Measurements from ENCODE around the gene UPK2.
"Not testable (repeated sequence)": the region's sequence is repeated elsewhere in the genome, so short reads cannot be mapped to it uniquely, and the experiment has no call there.

UPK2 gene

GRCh38 chr11:118973985-118974384 lies 17.9 kb downstream of the UPK2 start:
- no peaks in the 10 kb centered on the region for H3K9me3 ChIP-seq (ENCODE audit: control insufficient read depth, insufficient read depth, low read depth, low read length)
- H3K27ac ChIP-seq (ENCODE audit: low read depth, low read length): no peak overlapping the region
- no peaks in the 10 kb centered on the region for H3K36me3 ChIP-seq (ENCODE audit: control insufficient read depth, insufficient read depth, low read length)
- H3K4me1 ChIP-seq (ENCODE audit: control insufficient read depth, insufficient read depth, low read length): no peaks in the 10 kb centered on the region
- no peak overlapping the region for H3K4me3 ChIP-seq (ENCODE audit: low read depth, low read length)
- H3K27me3 ChIP-seq (ENCODE audit: control insufficient read depth, insufficient read depth, low read length): 0 out of 2 replicates have a peak, but pooled peaks cover 6% of the 10 kb centered on the region
- H3K9ac ChIP-seq (ENCODE audit: low read length): no peak overlapping the region

GRCh38 chr11:118975771-118976709 lies 19.9 kb downstream of the UPK2 start:
- Histone ChIP-seq H3K9me3 (ENCODE audit: control insufficient read depth, insufficient read depth, low read depth, low read length) (no peaks in the 10 kb centered on the region), H3K36me3 (ENCODE audit: control insufficient read depth, insufficient read depth, low read length) (no peaks in the 10 kb centered on the region), H3K9ac (ENCODE audit: low read length) (no peak overlapping the region), H3K27me3 (ENCODE audit: control insufficient read depth, insufficient read depth, low read length) (peaks cover 6% of the 10 kb centered on the region; the same call in 1 of the 2 replicates), H3K27ac (ENCODE audit: low read depth, low read length) (no peak overlapping the region), H3K4me1 (ENCODE audit: control insufficient read depth, insufficient read depth, low read length) (peaks cover 16% of the 10 kb centered on the region), H3K4me3 (ENCODE audit: low read depth, low read length) (no peak overlapping the region)

DNA sequence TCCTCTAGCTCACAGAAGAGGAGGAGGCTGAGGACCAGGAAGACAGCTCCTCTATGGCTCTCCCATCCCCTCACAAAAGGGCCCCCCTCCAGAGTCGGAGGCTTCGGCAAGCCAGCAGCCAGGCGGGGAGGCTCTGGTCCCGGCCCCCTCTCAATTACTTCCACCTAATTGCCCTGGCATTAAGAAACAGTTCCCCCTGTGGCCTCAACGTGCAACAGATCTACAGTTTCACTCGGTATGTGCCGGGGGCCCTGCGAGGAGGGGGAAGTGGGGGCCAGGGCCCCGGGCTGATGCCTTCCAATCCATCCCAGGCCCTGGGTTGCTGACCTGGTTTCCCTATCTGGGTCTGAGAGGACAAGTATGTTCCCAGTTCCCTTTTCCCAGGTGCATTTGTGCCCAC lies 23.3 kb downstream of the UPK2 start:
- Histone ChIP-seq H3K9me3 (ENCODE audit: control insufficient read depth, insufficient read depth, low read depth, low read length) (no peaks in the 10 kb centered on the region), H3K27ac (ENCODE audit: low read depth, low read length) (no peak overlapping the region), H3K27me3 (ENCODE audit: control insufficient read depth, insufficient read depth, low read length) (peaks cover 6% of the 10 kb centered on the region; the same call in 1 of the 2 replicates)

GRCh38 chr11:118980191-118980881 lies 24.2 kb downstream of the UPK2 start:
- H3K4me1 ChIP-seq (ENCODE audit: control insufficient read depth, insufficient read depth, low read length): peaks cover 16% of the 10 kb centered on the region
- peaks cover 6% of the 10 kb centered on the region; the same call in 1 of the 2 replicates for H3K27me3 ChIP-seq (ENCODE audit: control insufficient read depth, insufficient read depth, low read length)
- no peak overlapping the region for H3K27ac ChIP-seq (ENCODE audit: low read depth, low read length)
- H3K9ac ChIP-seq (ENCODE audit: low read length): no peak overlapping the region
- no peaks in the 10 kb centered on the region for H3K9me3 ChIP-seq (ENCODE audit: control insufficient read depth, insufficient read depth, low read depth, low read length)
- peak overlapping the region; percentile 27; the same call in 1 of the 2 replicates for H3K4me3 ChIP-seq (ENCODE audit: low read depth, low read length)
- no peaks in the 10 kb centered on the region for H3K36me3 ChIP-seq (ENCODE audit: control insufficient read depth, insufficient read depth, low read length)

More for the DNA sequence above, 23.3 kb downstream of the UPK2 start:
- Histone ChIP-seq H3K9ac (ENCODE audit: low read length) (no peak overlapping the region), H3K4me1 (ENCODE audit: control insufficient read depth, insufficient read depth, low read length) (peaks cover 16% of the 10 kb centered on the region), H3K36me3 (ENCODE audit: control insufficient read depth, insufficient read depth, low read length) (no peaks in the 10 kb centered on the region), H3K4me3 (ENCODE audit: low read depth, low read length) (no peak overlapping the region)

- not testable (repeated sequence) for H3K36me3 ChIP-seq (ENCODE audit: control insufficient read depth, insufficient read depth, low read length); H3K9me3 ChIP-seq (ENCODE audit: control insufficient read depth, insufficient read depth, low read depth, low read length); H3K9ac ChIP-seq (ENCODE audit: low read length); H3K4me3 ChIP-seq (ENCODE audit: low read depth, low read length); H3K27me3 ChIP-seq (ENCODE audit: control insufficient read depth, insufficient read depth, low read length); H3K27ac ChIP-seq (ENCODE audit: low read depth, low read length)
- H3K4me1 ChIP-seq (ENCODE audit: control insufficient read depth, insufficient read depth, low read length): peaks cover 13% of the 10 kb centered on the region
These were observed 28.2 kb downstream of the UPK2 start for GRCh38 chr11:118984337-118984736.

GRCh38 chr11:118984825-118985224 lies 28.7 kb downstream of the UPK2 start:
- H3K27me3 ChIP-seq (ENCODE audit: control insufficient read depth, insufficient read depth, low read length): no peaks in the 10 kb centered on the region; the same call in 1 of the 2 replicates
- no peak overlapping the region for H3K27ac ChIP-seq (ENCODE audit: low read depth, low read length)
- H3K4me1 ChIP-seq (ENCODE audit: control insufficient read depth, insufficient read depth, low read length): peaks cover 10% of the 10 kb centered on the region
- H3K4me3 ChIP-seq (ENCODE audit: low read depth, low read length): no peak overlapping the region
- H3K9ac ChIP-seq (ENCODE audit: low read length): no peak overlapping the region
- no peaks in the 10 kb centered on the region for H3K9me3 ChIP-seq (ENCODE audit: control insufficient read depth, insufficient read depth, low read depth, low read length)
- H3K36me3 ChIP-seq (ENCODE audit: control insufficient read depth, insufficient read depth, low read length): no peaks in the 10 kb centered on the region

DNA sequence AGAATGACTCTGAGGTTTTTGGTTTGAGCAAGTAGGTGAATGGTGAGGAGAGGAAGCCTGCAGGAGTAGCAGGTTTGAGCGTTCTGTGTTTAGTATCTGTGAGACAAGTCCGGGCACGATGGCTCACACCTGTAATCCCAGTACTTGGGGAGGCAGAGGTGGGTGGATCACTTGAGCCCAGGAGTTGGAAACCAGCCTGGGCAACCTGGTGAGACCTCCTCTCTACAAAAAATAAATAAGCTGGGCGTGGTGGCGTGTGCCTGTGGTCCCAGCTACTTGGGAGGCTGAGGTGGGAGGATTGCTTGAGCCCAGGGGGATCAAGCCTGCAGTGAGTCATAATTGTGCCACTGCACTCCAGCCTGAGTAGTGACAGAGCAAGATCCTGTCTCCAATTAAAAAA lies 32.2 kb downstream of the UPK2 start:
- Histone ChIP-seq H3K4me3 (ENCODE audit: low read depth, low read length) (no peak overlapping the region), H3K27ac (ENCODE audit: low read depth, low read length) (no peak overlapping the region), H3K9ac (ENCODE audit: low read length) (no peak overlapping the region), H3K36me3 (ENCODE audit: control insufficient read depth, insufficient read depth, low read length) (0 out of 2 replicates have a peak, but pooled peaks cover under 1% of the 10 kb centered on the region), H3K9me3 (ENCODE audit: control insufficient read depth, insufficient read depth, low read depth, low read length) (peaks cover 6% of the 10 kb centered on the region; the same call in 1 of the 2 replicates), H3K27me3 (ENCODE audit: control insufficient read depth, insufficient read depth, low read length) (no peaks in the 10 kb centered on the region), H3K4me1 (ENCODE audit: control insufficient read depth, insufficient read depth, low read length) (no peaks in the 10 kb centered on the region; the same call in 1 of the 2 replicates)

DNA sequence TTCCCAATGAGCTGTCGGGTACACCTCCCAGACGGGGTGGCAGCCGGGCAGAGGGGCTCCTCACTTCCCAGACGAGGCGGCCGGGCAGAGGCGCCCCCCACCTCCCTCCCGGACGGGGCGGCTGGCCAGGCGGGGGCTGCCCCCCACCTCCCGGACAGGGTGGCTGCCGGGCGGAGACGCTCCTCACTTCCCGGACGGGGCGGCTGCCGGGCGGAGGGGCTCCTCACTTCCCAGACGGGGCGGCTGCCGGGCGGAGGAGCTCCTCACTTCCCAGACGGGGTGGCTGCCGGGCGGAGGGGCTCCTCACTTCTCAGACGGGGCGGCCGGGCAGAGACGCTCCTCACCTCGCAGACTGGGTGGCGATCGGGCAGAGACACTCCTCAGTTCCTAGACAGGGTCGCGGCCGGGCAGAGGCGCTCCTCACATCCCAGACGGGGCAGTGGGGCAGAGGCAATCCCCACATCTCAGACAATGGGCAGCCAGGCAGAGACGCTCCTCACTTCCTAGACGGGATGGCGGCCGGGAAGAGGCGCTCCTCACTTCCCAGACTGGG lies 35.5 kb downstream of the UPK2 start:
- not testable (repeated sequence) for H3K36me3 ChIP-seq (ENCODE audit: control insufficient read depth, insufficient read depth, low read length); H3K4me1 ChIP-seq (ENCODE audit: control insufficient read depth, insufficient read depth, low read length); H3K27me3 ChIP-seq (ENCODE audit: control insufficient read depth, insufficient read depth, low read length); H3K27ac ChIP-seq (ENCODE audit: low read depth, low read length); H3K9ac ChIP-seq (ENCODE audit: low read length); H3K9me3 ChIP-seq (ENCODE audit: control insufficient read depth, insufficient read depth, low read depth, low read length); H3K4me3 ChIP-seq (ENCODE audit: low read depth, low read length)

DNA sequence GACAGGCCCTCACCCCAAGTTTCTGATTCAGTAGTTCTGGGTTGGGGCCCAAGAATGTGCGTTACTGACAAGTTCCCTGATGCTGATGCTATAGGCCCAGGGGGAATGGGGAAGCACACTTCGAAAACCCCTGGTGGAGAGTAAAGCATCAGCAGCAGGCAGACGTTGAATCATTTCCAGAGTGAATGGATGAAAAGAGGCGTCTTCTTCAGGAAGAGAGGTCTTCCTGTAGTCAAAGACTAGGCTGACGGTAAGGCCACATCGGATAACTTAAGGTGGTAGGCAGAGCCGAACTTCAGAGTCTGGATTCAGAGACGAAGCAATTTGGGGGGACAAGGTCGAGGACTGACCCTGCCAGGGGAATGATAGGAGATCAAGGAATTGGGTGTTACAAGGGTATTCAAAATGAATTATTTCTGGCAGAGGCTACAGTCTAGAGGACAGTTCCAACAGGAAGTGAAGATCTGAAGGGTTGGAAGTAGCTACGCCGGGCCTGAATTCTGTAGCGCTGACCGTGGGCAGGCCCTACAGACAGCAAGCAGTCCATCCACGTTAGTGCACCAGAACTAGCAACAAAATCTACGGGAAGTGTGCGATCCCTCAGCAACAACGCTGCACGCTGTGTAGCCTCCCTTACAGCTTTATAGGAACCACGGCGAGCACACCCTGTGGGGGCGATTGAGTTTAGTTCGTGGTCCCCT lies 41.0 kb downstream of the UPK2 start:
- Histone ChIP-seq H3K4me1 (ENCODE audit: control insufficient read depth, insufficient read depth, low read length) (peaks cover 12% of the 10 kb centered on the region), H3K27me3 (ENCODE audit: control insufficient read depth, insufficient read depth, low read length) (no peaks in the 10 kb centered on the region), H3K9me3 (ENCODE audit: control insufficient read depth, insufficient read depth, low read depth, low read length) (peaks cover 7% of the 10 kb centered on the region; the same call in 1 of the 2 replicates), H3K4me3 (ENCODE audit: low read depth, low read length) (peak overlapping the region; percentile 74), H3K27ac (ENCODE audit: low read depth, low read length) (no peak overlapping the region), H3K9ac (ENCODE audit: low read length) (peak overlapping the region; percentile 63), H3K36me3 (ENCODE audit: control insufficient read depth, insufficient read depth, low read length) (peaks cover 32% of the 10 kb centered on the region)

DNA sequence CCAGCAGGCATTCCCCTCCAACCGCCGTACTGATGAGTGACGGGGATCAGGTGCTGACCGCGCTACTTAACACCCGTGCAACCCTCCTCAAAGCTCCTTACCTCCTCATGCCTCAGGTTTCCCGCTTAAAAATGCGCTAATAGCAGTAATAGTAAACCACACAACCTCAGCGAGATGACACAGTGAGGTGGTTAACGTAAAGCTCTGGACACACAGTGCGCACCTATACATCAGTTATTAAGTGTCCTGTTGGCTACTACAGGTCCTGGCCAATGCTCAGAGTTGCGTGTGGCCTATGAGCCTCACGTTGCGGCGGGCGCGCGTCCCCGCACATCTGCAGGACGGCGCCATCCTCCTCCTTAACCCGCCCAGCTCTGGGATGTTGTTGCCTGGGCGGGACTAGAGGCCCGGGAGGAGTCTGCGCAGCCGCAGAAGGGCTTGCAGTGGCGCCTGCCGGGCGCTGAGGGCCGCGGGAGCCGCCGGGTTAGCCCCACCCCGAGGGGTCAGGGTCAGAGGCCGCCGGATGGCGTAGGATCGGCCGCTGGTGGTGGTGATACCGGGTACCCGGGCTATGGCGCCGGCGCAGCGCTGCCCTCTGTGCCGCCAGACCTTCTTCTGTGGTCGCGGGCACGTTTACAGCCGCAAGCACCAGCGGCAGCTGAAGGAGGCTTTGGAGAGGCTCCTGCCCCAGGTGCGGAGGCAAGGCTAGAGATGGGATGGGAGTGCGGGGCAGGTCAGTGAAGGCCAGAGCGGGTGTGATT lies 41.7 kb downstream of the UPK2 start, which contains the start of gene CENATAC:
Gene CENATAC, plus strand, starts transcription at position 512 of the 761 bp plus-strand sequence. Its CDS starts 60 bp downstream, at position 572.
- peaks cover 12% of the 10 kb centered on the region for H3K4me1 ChIP-seq (ENCODE audit: control insufficient read depth, insufficient read depth, low read length)
- H3K9me3 ChIP-seq (ENCODE audit: control insufficient read depth, insufficient read depth, low read depth, low read length): peaks cover 4% of the 10 kb centered on the region; the same call in 1 of the 2 replicates
- H3K9ac ChIP-seq (ENCODE audit: low read length): peak within 1 kb of the TSS; percentile 96
- H3K36me3 ChIP-seq (ENCODE audit: control insufficient read depth, insufficient read depth, low read length): peaks cover 39% of the 10 kb centered on the region
- H3K27me3 ChIP-seq (ENCODE audit: control insufficient read depth, insufficient read depth, low read length): no peaks in the 10 kb centered on the region
- H3K27ac ChIP-seq (ENCODE audit: low read depth, low read length): peak within 1 kb of the TSS; percentile 79; the same call in 1 of the 2 replicates
- peak within 1 kb of the TSS; percentile 74 for H3K4me3 ChIP-seq (ENCODE audit: low read depth, low read length)
